HCT116 (cell line): ENCODE results near the gene BRI3BP. TPM values are rescaled to one million over a fixed set of nuclear protein-coding genes. Genes with fewer than 3 reads are reported as not detected.

Experiments
- ATAC-seq: fragments of 200-7000 bp; cut with Tn5 transposase; 2 replicates; pipeline ENCODE4 v1.9.1; 2020; ENCODE audit warnings: mild to moderate bottlenecking, moderate library complexity
- BruUV-seq: library from RNA; stranded (reverse); fragments of 400-500 nt; replicated peaks from 2 replicates; lab custom pipeline; 2021; lab: Mats Ljungman, UMichigan
- CTCF ChIA-PET: fragments of 300-600 bp; sonication (Branson Sonifier 250); formaldehyde crosslinking; loops from one replicate; lab custom pipeline; 2021; ENCODE audit warnings: antibody characterized with exemption; lab: Charles Lee
- POLR2A ChIA-PET: fragments of 300-600, 350-600 bp; sonication (Branson Sonifier 250); formaldehyde crosslinking; loops from one replicate; lab custom pipeline; 2021; ENCODE audit warnings: antibody characterized with exemption; lab: Charles Lee
- RAD21 ChIA-PET, 2 experiments: fragments of 300-600 bp; sonication (Branson Sonifier 250); formaldehyde crosslinking; loops; one replicate each; lab custom pipeline; 2023; ENCODE audit warnings: low total read pairs in 2 of 2; ENCODE audit not compliant: uncharacterized antibody in 2 of 2, unreplicated experiment in 2 of 2, low non-redundant PET in 1 of 2; lab: Charles Lee
- DNase-seq: peaks from one replicate; pipeline ENCODE4 v3.0.0-alpha.2; 2010; ENCODE audit warnings: low read depth, low spot score
- H2AFZ ChIP-seq: fragments of 200-600 bp; shearing (Covaris generic), sonication (generic); 2 replicates; pipeline ENCODE4 v1.6.1; 2017; ENCODE audit warnings: low read depth, mixed run types, mixed read lengths, antibody characterized with exemption, low read length; ENCODE audit not compliant: poor library complexity, severe bottlenecking
- H3K27ac ChIP-seq: 2 replicates; pipeline ENCODE4 v1.5.1; 2012; ENCODE audit warnings: low read depth, low read length
- H3K27me3 ChIP-seq: fragments of 200-600 bp; sonication (generic); 2 replicates; pipeline ENCODE4 v1.6.1; 2016; ENCODE audit warnings: mixed run types, low read length, mixed read lengths; ENCODE audit not compliant: insufficient read depth
- H3K36me3 ChIP-seq, 2 experiments: fragments of 200-500 bp in 1 of 2; fragments of 200-600 bp in 1 of 2; sonication (Bioruptor generic) in 1 of 2; sonication (generic) in 1 of 2; 2 replicates each; pipeline versions ENCODE4 v1.5.1 to v1.6.1; 2014 to 2016; ENCODE audit warnings: low read length in 2 of 2, inconsistent platforms in 1 of 2, mixed read lengths in 1 of 2, mixed run types in 1 of 2; ENCODE audit not compliant: insufficient read depth in 2 of 2, control insufficient read depth in 1 of 2
- H3K4me1 ChIP-seq, 2 experiments: fragments of 200-600 bp in 1 of 2; sonication (generic) in 1 of 2; 2 replicates each; pipeline versions ENCODE4 v1.5.1 to v1.6.1; 2012 to 2017; ENCODE audit warnings: low read length in 2 of 2, inconsistent platforms in 1 of 2, mild to moderate bottlenecking in 1 of 2, mixed read lengths in 1 of 2, mixed run types in 1 of 2, moderate library complexity in 1 of 2; ENCODE audit not compliant: insufficient read depth in 2 of 2, control insufficient read depth in 1 of 2
- H3K4me2 ChIP-seq: fragments of 200-600 bp; sonication (generic); 2 replicates; pipeline ENCODE4 v1.6.1; 2017; ENCODE audit warnings: mixed run types, low read length, mixed read lengths
- H3K4me3 ChIP-seq, 2 experiments: fragments of 200-600 bp in 1 of 2; sonication (generic) in 1 of 2; replicated peaks in 1 of 2; 2 replicates each; pipeline ENCODE4 v1.5.1; 2011 to 2016; ENCODE audit warnings: low read length in 2 of 2, control low read depth in 1 of 2, low read depth in 1 of 2, mild to moderate bottlenecking in 1 of 2, mixed read lengths in 1 of 2, mixed run types in 1 of 2
- H3K79me2 ChIP-seq: fragments of 200-600 bp; sonication (generic); 2 replicates; pipeline ENCODE4 v1.6.1; 2017; ENCODE audit warnings: mild to moderate bottlenecking, mixed run types, low read length, moderate library complexity, mixed read lengths; ENCODE audit not compliant: insufficient read depth
- H3K9ac ChIP-seq: fragments of 200-600 bp; sonication (generic); 2 replicates; pipeline ENCODE4 v1.6.1; 2016; ENCODE audit warnings: low read length, mixed read lengths
- H3K9me2 ChIP-seq: fragments of 200-600 bp; sonication (generic), shearing (Covaris generic); 2 replicates; pipeline ENCODE4 v1.6.1; 2017; ENCODE audit warnings: mixed run types, mild to moderate bottlenecking, moderate library complexity; ENCODE audit not compliant: insufficient read depth
- H3K9me3 ChIP-seq, 2 experiments: fragments of 200-500 bp in 1 of 2; fragments of 200-600 bp in 1 of 2; sonication (Bioruptor generic) in 1 of 2; sonication (generic) in 1 of 2; 2 replicates each; pipeline ENCODE4 v1.6.1; 2014 to 2017; ENCODE audit warnings: low read length in 2 of 2, mixed read lengths in 2 of 2, inconsistent platforms in 1 of 2, low read depth in 1 of 2, mild to moderate bottlenecking in 1 of 2, mixed run types in 1 of 2, moderate library complexity in 1 of 2; ENCODE audit not compliant: control insufficient read depth in 1 of 2, insufficient read depth in 1 of 2
- H4K20me1 ChIP-seq: fragments of 200-600 bp; sonication (generic), shearing (Covaris generic); 2 replicates; pipeline ENCODE4 v1.6.1; 2017; ENCODE audit warnings: mixed run types, mild to moderate bottlenecking, moderate library complexity; ENCODE audit not compliant: insufficient read depth
- ATF3 ChIP-seq: IDR thresholded peaks from 2 replicates; pipeline ENCODE4 v1.6.1; 2012
- EGR1 ChIP-seq: IDR thresholded peaks from 2 replicates; pipeline ENCODE4 v1.6.1; 2012; ENCODE audit warnings: low read depth
- ELF1 ChIP-seq: IDR thresholded peaks from 2 replicates; pipeline ENCODE4 v1.6.1; 2012; ENCODE audit warnings: low read depth, borderline replicate concordance
- EZH2phosphoT487 ChIP-seq: fragments of 200-600 bp; IDR thresholded peaks from 2 replicates; pipeline ENCODE4 v1.6.1; 2018; ENCODE audit warnings: antibody characterized with exemption, borderline replicate concordance
- FOSL1 ChIP-seq: IDR thresholded peaks from 2 replicates; pipeline ENCODE4 v1.6.1; 2012; ENCODE audit warnings: low read depth
- MAX ChIP-seq: IDR thresholded peaks from 2 replicates; pipeline ENCODE4 v1.6.1; 2012
- POLR2A ChIP-seq: IDR thresholded peaks from 2 replicates; pipeline ENCODE4 v1.7.0; 2011; ENCODE audit warnings: borderline replicate concordance; ENCODE audit not compliant: insufficient read depth, insufficient read length; ENCODE audit errors: extremely low read depth
- POLR2AphosphoS5 ChIP-seq: IDR thresholded peaks from 2 replicates; pipeline ENCODE4 v1.6.1; 2011; ENCODE audit warnings: mild to moderate bottlenecking, low read depth, low read length, moderate library complexity
- RAD21 ChIP-seq: IDR thresholded peaks from 2 replicates; pipeline ENCODE4 v1.6.1; 2012; ENCODE audit warnings: low read depth, mild to moderate bottlenecking
- SIN3A ChIP-seq: IDR thresholded peaks from 2 replicates; pipeline ENCODE4 v1.6.1; 2012; ENCODE audit warnings: low read depth
- SRF ChIP-seq: IDR thresholded peaks from 2 replicates; pipeline ENCODE4 v1.6.1; 2012; ENCODE audit warnings: low read depth
- YY1 ChIP-seq: IDR thresholded peaks from 2 replicates; pipeline ENCODE4 v1.6.1; 2011; ENCODE audit warnings: low read length, low read depth, moderate library complexity, mild to moderate bottlenecking; ENCODE audit not compliant: insufficient replicate concordance; ENCODE audit errors: extremely low read depth
- ZBTB33 ChIP-seq: IDR thresholded peaks from 2 replicates; pipeline ENCODE4 v1.6.1; 2011; ENCODE audit warnings: mild to moderate bottlenecking, low read length, moderate library complexity; ENCODE audit not compliant: insufficient replicate concordance; ENCODE audit errors: extremely low read depth
- ZFX ChIP-seq: fragments of 450-650 bp; IDR thresholded peaks from 2 replicates; pipeline ENCODE4 v1.6.1; 2017
- ZNF274 ChIP-seq: fragments of 200-500 bp; sonication (Bioruptor generic); IDR thresholded peaks from 2 replicates; pipeline ENCODE4 v1.6.1; 2014; ENCODE audit warnings: mild to moderate bottlenecking, low read depth, low read length, inconsistent platforms
- intact Hi-C: fragments of 100-400 bp; cut with micrococcal nuclease; formaldehyde crosslinking; loops from 2 replicates; pipeline ENCODE4 v1.10.0; 2022
- total RNA-seq: library from RNA; stranded (reverse); gene quantifications from one replicate; pipeline ENCODE4 v1.2.1, GENCODE V29; 2021; ENCODE audit not compliant: unreplicated experiment

The BRI3BP gene
- total RNA-seq, 1 experiment from 2014 or later = 40.1 TPM

- RAD21 ChIA-PET = no interaction called here
- H2AFZ ChIP-seq = no peak overlapping the region
- no peak overlapping the region for H3K4me3 ChIP-seq
- H3K4me2 ChIP-seq = no peak overlapping the region
- intact Hi-C loops = no loop called here
- H3K27ac ChIP-seq = no peak overlapping the region
- H3K79me2 ChIP-seq = no peaks in the 10 kb centered on the region
- no peak overlapping the region for H3K9ac ChIP-seq
- BruUV-seq = no TSS peak
- H3K36me3 ChIP-seq = peaks cover 20 to 34% of the 10 kb centered on the region in 2 experiments
- CTCF ChIA-PET = no interaction called here
- DNase-seq (no peak), ATAC-seq (peak; percentile 15; the same call in 1 of the 2 replicates)
- H3K9me2 ChIP-seq = no peaks in the 10 kb centered on the region
- POLR2A ChIA-PET = no interaction called here
- TF ChIP-seq EGR1 (no peak), POLR2AphosphoS5 (no peak), ZFX (no peak), MAX (no peak)
- no peaks in the 10 kb centered on the region for H3K9me3 ChIP-seq
- no peaks in the 10 kb centered on the region for H4K20me1 ChIP-seq
- H3K4me1 ChIP-seq = no peaks in the 10 kb centered on the region
- H3K27me3 ChIP-seq = no peaks in the 10 kb centered on the region
Measured at GRCh38 chr12:124964836-124965462, 28.5 kb upstream of the BRI3BP start.

GRCh38 chr12:124967016-124967739 is 26.3 kb upstream of the BRI3BP start:
- POLR2A ChIA-PET = no interaction called here
- no peaks in the 10 kb centered on the region for H3K4me1 ChIP-seq
- TF ChIP-seq RAD21 (no peak), ATF3 (no peak), MAX (no peak), EZH2phosphoT487 (no peak), FOSL1 (no peak), ELF1 (no peak), YY1 (no peak), ZBTB33 (no peak), ZNF274 (no peak), POLR2A (no peak), ZFX (no peak), SRF (no peak), SIN3A (no peak)

More at GRCh38 chr12:124967016-124967739, 26.3 kb upstream of the BRI3BP start:
- BruUV-seq = no TSS peak
- H3K9me3 ChIP-seq = no peaks in the 10 kb centered on the region
- intact Hi-C loops = no loop called here
- H2AFZ ChIP-seq = no peak overlapping the region
- H3K9me2 ChIP-seq = no peaks in the 10 kb centered on the region
- H3K36me3 ChIP-seq = peaks cover 17 to 40% of the 10 kb centered on the region in 2 experiments
- H4K20me1 ChIP-seq = no peaks in the 10 kb centered on the region
- no peak overlapping the region for H3K4me2 ChIP-seq
- H3K27ac ChIP-seq = no peak overlapping the region
- RAD21 ChIA-PET = no interaction called here
- DNase-seq = no peak
- H3K4me3 ChIP-seq = no peak overlapping the region
- no peaks in the 10 kb centered on the region for H3K27me3 ChIP-seq
- CTCF ChIA-PET = no interaction called here
- H3K9ac ChIP-seq = no peak overlapping the region
- H3K79me2 ChIP-seq = no peaks in the 10 kb centered on the region
- ATAC-seq = no peak
